ENCODE measurements around the gene USP19. TPM values are rescaled to one million over a fixed set of nuclear protein-coding genes. Genes with fewer than 3 reads are reported as not detected.

USP19 gene
- total RNA-seq, 1 experiment from 2014 or later = 92.8 TPM

DNA sequence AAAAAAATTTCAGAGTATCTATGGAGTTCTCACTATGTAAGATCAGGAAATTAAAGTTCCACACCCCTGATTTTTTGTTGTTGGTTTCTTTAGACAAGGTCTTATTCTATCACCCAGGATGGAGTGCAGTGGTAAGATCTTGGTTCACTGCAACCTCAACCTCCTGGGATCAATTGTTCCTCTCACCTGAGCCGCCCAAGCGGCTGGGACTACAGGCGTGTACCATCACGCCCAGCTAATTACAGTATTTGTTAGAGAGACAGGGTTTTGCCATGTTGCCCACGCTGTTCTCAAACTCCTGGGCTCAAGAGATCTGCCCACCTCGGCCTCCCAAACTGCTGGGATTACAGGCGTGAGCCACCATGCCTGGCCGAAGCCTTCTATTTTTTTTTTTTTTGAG lies 39.2 kb downstream of the USP19 start (continued):
- TF ChIP-seq FOSL1 (IDR thresholded peaks at IDR 0.05; ENCODE audit: low read depth) = no peak
- no peak for TF ChIP-seq JUND (IDR thresholded peaks at IDR 0.05)
- TF ChIP-seq SIN3A (IDR thresholded peaks at IDR 0.05; ENCODE audit: low read depth) = no peak
- TF ChIP-seq, protein P1, sequence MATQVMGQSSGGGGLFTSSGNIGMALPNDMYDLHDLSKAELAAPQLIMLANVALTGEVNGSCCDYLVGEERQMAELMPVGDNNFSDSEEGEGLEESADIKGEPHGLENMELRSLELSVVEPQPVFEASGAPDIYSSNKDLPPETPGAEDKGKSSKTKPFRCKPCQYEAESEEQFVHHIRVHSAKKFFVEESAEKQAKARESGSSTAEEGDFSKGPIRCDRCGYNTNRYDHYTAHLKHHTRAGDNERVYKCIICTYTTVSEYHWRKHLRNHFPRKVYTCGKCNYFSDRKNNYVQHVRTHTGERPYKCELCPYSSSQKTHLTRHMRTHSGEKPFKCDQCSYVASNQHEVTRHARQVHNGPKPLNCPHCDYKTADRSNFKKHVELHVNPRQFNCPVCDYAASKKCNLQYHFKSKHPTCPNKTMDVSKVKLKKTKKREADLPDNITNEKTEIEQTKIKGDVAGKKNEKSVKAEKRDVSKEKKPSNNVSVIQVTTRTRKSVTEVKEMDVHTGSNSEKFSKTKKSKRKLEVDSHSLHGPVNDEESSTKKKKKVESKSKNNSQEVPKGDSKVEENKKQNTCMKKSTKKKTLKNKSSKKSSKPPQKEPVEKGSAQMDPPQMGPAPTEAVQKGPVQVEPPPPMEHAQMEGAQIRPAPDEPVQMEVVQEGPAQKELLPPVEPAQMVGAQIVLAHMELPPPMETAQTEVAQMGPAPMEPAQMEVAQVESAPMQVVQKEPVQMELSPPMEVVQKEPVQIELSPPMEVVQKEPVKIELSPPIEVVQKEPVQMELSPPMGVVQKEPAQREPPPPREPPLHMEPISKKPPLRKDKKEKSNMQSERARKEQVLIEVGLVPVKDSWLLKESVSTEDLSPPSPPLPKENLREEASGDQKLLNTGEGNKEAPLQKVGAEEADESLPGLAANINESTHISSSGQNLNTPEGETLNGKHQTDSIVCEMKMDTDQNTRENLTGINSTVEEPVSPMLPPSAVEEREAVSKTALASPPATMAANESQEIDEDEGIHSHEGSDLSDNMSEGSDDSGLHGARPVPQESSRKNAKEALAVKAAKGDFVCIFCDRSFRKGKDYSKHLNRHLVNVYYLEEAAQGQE (IDR thresholded peaks at IDR 0.05; ENCODE audit: low read depth) = no peak

DNA sequence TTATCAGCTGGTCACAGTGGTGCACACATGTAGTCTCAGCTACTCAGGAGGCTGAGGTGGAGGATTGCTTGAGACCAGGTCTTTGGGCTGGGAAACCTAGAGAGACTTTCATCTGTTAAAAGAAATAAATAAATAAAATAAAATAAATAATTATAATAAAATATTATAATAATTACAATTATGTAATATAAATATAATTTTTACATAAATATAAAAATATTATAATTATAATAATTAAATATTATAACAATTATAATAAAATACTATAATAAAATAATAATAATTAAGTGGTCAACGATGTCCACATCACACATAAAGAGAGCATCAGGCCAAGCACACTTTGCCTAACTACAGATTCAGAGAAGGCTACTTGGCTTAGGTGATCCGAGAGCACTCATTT lies 41.4 kb downstream of the USP19 start:
- no TSS peak for BruUV-seq (replicated peaks)
- H3K27ac ChIP-seq (ENCODE audit: low read depth, low read length) = no peak overlapping the region
- CTCF ChIA-PET = no interaction called here
- peaks cover 24 to 27% of the 10 kb centered on the region in 2 experiments; a peak in 3 of 4 replicates for H3K36me3 ChIP-seq (ENCODE audit: control insufficient read depth in 1 of 2, insufficient read depth in 2 of 2, low read length in 2 of 2)
- H3K27me3 ChIP-seq (ENCODE audit: insufficient read depth, low read length) = no peaks in the 10 kb centered on the region
- H2AFZ ChIP-seq (ENCODE audit: low read depth, low read length, poor library complexity, severe bottlenecking) = no peak overlapping the region
- no peak overlapping the region for H3K9ac ChIP-seq (ENCODE audit: low read length)
- H3K4me1 ChIP-seq (ENCODE audit: control insufficient read depth in 1 of 2, insufficient read depth in 2 of 2, low read length in 2 of 2) = no peaks in the 10 kb centered on the region
- H3K4me2 ChIP-seq (ENCODE audit: low read length) = no peak overlapping the region
- POLR2A ChIA-PET = interaction anchor here (1.1 to 1.9 kb wide), 2 partner anchors 14 to 17 kb away, joined by 5 to 8 read pairs; no protein-coding TSS in a partner anchor
- H3K9me3 ChIP-seq (ENCODE audit: control insufficient read depth in 1 of 2, insufficient read depth in 1 of 2, low read depth in 1 of 2, low read length in 2 of 2) = no peaks in the 10 kb centered on the region
- peaks cover 6% of the 10 kb centered on the region; the same call in 1 of the 2 replicates for H4K20me1 ChIP-seq (ENCODE audit: insufficient read depth)
- ATAC-seq = no peak
- no peak overlapping the region for H3K4me3 ChIP-seq (replicated peaks in 1 of 2; ENCODE audit: low read depth in 1 of 2, low read length in 2 of 2)
- H3K79me2 ChIP-seq (ENCODE audit: insufficient read depth, low read length) = peaks cover 95% of the 10 kb centered on the region
- TF ChIP-seq POLR2AphosphoS5 (IDR thresholded peaks at IDR 0.05; ENCODE audit: low read depth, low read length) = no peak
- TF ChIP-seq, protein P2, sequence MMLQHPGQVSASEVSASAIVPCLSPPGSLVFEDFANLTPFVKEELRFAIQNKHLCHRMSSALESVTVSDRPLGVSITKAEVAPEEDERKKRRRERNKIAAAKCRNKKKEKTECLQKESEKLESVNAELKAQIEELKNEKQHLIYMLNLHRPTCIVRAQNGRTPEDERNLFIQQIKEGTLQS (IDR thresholded peaks at IDR 0.05) = no peak
- TF ChIP-seq EZH2phosphoT487 (IDR thresholded peaks at IDR 0.05; ENCODE audit: borderline replicate concordance) = no peak
- TF ChIP-seq, protein P3, sequence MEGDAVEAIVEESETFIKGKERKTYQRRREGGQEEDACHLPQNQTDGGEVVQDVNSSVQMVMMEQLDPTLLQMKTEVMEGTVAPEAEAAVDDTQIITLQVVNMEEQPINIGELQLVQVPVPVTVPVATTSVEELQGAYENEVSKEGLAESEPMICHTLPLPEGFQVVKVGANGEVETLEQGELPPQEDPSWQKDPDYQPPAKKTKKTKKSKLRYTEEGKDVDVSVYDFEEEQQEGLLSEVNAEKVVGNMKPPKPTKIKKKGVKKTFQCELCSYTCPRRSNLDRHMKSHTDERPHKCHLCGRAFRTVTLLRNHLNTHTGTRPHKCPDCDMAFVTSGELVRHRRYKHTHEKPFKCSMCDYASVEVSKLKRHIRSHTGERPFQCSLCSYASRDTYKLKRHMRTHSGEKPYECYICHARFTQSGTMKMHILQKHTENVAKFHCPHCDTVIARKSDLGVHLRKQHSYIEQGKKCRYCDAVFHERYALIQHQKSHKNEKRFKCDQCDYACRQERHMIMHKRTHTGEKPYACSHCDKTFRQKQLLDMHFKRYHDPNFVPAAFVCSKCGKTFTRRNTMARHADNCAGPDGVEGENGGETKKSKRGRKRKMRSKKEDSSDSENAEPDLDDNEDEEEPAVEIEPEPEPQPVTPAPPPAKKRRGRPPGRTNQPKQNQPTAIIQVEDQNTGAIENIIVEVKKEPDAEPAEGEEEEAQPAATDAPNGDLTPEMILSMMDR (IDR thresholded peaks at IDR 0.05 in 2 of 3, conservative IDR thresholded peaks at IDR 0.05 in 1 of 3; ENCODE audit: borderline replicate concordance in 1 of 3, insufficient read depth in 1 of 3, low read depth in 2 of 3, low read length in 2 of 3) = no peak
- TF ChIP-seq YY1 (IDR thresholded peaks at IDR 0.05; ENCODE audit: extremely low read depth, insufficient replicate concordance, low read depth, low read length) = no peak
- no peak for TF ChIP-seq EZH2 (IDR thresholded peaks at IDR 0.05)
- TF ChIP-seq JUND (IDR thresholded peaks at IDR 0.05) = no peak
- no peak for TF ChIP-seq ZFX (IDR thresholded peaks at IDR 0.05)
- TF ChIP-seq EGR1 (IDR thresholded peaks at IDR 0.05; ENCODE audit: low read depth) = no peak
- no peaks in the 10 kb centered on the region for H3K9me2 ChIP-seq (ENCODE audit: insufficient read depth)
- no peak for DNase-seq (ENCODE audit: low read depth, low spot score)
- RAD21 ChIA-PET (ENCODE audit: low non-redundant PET in 1 of 2, low total read pairs in 2 of 2, uncharacterized antibody in 2 of 2, unreplicated experiment in 2 of 2) = no interaction called here
- intact Hi-C loops (cut with micrococcal nuclease) = no loop called here
